ENCODE results near the gene OR5K3.
"Not testable (repeated sequence)": the region's sequence is repeated elsewhere in the genome, so short reads cannot be mapped to it uniquely, and the experiment has no call there.

OR5K3 gene

DNA sequence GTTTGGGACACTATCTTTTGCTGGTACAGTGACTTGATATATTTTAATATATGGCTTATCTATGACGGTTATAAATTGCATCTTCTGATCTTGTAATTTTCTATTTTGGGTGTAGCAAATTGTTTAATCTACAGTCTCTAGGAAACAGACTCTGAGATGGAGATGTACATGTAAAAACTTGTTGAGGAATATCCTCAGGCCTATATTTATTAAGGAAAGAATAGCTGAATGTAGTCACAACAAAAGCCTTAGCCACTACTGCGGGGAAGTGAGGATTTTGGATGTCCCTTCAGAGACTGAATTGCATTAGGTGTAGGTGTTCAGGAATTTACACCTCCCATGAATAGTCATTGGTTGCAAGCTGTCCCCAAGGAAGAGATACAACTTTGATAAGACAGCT is 13.8 kb upstream of the OR5K3 start:
- TF ChIP-seq, protein P1, sequence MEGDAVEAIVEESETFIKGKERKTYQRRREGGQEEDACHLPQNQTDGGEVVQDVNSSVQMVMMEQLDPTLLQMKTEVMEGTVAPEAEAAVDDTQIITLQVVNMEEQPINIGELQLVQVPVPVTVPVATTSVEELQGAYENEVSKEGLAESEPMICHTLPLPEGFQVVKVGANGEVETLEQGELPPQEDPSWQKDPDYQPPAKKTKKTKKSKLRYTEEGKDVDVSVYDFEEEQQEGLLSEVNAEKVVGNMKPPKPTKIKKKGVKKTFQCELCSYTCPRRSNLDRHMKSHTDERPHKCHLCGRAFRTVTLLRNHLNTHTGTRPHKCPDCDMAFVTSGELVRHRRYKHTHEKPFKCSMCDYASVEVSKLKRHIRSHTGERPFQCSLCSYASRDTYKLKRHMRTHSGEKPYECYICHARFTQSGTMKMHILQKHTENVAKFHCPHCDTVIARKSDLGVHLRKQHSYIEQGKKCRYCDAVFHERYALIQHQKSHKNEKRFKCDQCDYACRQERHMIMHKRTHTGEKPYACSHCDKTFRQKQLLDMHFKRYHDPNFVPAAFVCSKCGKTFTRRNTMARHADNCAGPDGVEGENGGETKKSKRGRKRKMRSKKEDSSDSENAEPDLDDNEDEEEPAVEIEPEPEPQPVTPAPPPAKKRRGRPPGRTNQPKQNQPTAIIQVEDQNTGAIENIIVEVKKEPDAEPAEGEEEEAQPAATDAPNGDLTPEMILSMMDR (conservative IDR thresholded peaks at IDR 0.05): no peak
- TF ChIP-seq ZFX (IDR thresholded peaks at IDR 0.05): no peak
- H3K27ac ChIP-seq: no peak overlapping the region

DNA sequence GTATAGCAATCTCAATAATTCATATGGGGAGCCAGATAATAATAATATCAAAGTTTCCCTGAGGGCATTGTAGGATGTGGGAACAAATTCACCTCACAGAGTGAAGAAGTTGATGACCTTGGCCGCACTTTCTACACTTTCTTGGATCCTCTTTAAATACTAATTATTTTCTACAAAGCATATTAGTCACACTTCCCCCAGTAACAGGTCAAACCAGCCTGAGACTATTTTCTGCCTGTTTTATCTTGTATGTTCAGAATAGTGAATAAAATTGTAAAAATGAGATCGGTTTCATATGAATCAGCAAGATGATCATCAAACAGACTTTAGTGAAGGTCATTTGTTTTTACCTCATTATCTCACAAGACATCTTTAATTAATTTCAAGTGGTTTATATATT is 2.3 kb upstream of the OR5K3 start:
- H3K27ac ChIP-seq: no peak overlapping the region
- no peak for TF ChIP-seq ZFX (IDR thresholded peaks at IDR 0.05)
- TF ChIP-seq, protein P1 (conservative IDR thresholded peaks at IDR 0.05): no peak

GRCh38 chr3:98395101-98395500 is 4.6 kb downstream of the OR5K3 start:
- TF ChIP-seq, protein P1 (conservative IDR thresholded peaks at IDR 0.05): no peak
- TF ChIP-seq ZFX (IDR thresholded peaks at IDR 0.05): no peak
- no peak overlapping the region for H3K27ac ChIP-seq

- H3K27ac ChIP-seq: not testable (repeated sequence)
Observed at GRCh38 chr3:98396482-98396881, 6.0 kb downstream of the OR5K3 start.

- no peak overlapping the region for H3K27ac ChIP-seq
- TF ChIP-seq ZFX (IDR thresholded peaks at IDR 0.05): no peak
- TF ChIP-seq, protein P1 (conservative IDR thresholded peaks at IDR 0.05): no peak
Observed at GRCh38 chr3:98398513-98398912, 8.0 kb downstream of the OR5K3 start.

DNA sequence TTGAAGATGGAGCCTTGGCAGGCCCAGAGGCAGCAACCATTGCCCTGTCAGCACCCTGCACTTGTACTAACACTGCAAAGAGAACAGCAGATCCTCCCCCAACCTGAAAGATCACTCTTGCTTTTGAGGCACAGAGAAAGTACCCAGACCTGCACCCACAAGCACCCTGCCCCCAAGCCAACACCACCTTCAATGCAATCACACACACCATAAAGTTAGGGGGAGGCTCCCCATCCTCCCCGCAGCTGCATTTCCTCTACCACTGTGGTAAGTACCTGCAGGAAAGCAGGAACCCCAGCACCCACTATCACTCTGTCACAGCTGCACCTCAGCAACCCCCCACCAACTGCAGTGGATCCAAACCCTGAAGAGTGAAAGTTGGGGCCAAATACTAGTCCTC is 12.0 kb downstream of the OR5K3 start:
- no peak for TF ChIP-seq ZFX (IDR thresholded peaks at IDR 0.05)
- TF ChIP-seq, protein P1 (conservative IDR thresholded peaks at IDR 0.05): no peak
- no peak overlapping the region for H3K27ac ChIP-seq

- TF ChIP-seq, protein P1 (conservative IDR thresholded peaks at IDR 0.05): no peak
- TF ChIP-seq ZFX (IDR thresholded peaks at IDR 0.05): no peak
- no peak overlapping the region for H3K27ac ChIP-seq
Observed at GRCh38 chr3:98404010-98404409, 13.5 kb downstream of the OR5K3 start.

GRCh38 chr3:98406034-98406433 is 15.6 kb downstream of the OR5K3 start:
- no peak overlapping the region for H3K27ac ChIP-seq
- TF ChIP-seq ZFX (IDR thresholded peaks at IDR 0.05): no peak
- TF ChIP-seq, protein P1 (conservative IDR thresholded peaks at IDR 0.05): no peak

All from C4-2B (cell line).